Measurements from ENCODE around the gene ADAT2. TPM values are rescaled to one million over a fixed set of nuclear protein-coding genes. Genes with fewer than 3 reads are reported as not detected.

ADAT2 gene
- polyA plus RNA-seq, 3 donors: 10.6 to 24.6 (median 24.5) TPM

DNA sequence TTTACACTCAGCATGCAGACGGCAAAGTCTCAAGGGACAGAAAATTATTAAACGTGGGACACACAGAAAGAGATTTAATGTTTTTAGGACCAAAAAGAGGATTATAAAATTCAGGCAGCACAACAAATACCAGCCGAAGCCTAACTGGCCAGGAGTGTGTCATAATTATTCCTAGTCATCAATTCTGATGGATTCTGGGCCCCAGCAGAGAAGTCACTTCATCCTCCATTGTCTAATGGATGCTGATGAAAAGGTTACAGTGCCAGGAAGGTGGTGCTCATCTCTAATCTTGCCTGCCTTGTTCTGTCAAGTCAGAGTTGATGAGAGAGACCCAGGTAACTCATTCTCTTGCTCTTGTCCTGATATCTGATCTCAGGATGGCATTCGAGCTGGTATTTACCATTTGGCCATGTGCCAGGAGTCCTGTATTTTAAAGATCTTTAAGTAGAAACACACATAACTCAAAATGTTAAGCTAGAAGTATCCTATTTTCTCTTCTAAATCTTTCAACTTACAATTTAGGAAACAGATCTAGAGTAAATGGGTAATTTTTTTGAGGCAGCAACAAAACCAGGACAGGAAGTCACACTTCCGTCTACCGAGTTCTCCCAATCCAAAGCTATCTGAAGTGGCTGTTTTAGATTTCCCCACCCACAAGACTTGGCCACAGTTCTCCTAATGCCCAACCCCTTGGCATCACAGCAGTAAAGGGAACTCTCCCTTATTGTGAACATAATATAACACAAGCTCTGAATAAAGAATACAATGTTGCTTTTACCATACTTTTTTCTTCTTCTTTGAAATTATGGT is 50.0 kb downstream of the ADAT2 start:
- DNase-seq: no peak

DNA sequence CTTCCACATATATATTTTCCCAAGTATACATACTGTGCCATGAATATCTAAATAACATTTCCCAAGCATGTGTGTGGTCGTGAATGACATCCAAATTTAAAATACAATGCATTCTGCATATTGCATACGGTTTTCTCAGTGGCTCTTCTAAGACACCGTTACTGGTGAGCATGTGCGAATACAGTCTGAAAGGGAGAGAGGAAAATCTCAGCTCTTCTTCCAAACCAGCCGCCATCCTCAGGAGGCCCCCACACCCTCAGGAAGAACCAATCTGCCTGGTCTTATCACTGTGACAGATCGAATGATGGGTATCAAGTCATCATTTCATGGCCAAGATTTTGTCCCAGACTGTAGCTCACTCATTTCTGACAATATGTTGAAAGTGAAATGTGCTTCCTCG is 50.7 kb downstream of the ADAT2 start:
- no peak for DNase-seq

DNA sequence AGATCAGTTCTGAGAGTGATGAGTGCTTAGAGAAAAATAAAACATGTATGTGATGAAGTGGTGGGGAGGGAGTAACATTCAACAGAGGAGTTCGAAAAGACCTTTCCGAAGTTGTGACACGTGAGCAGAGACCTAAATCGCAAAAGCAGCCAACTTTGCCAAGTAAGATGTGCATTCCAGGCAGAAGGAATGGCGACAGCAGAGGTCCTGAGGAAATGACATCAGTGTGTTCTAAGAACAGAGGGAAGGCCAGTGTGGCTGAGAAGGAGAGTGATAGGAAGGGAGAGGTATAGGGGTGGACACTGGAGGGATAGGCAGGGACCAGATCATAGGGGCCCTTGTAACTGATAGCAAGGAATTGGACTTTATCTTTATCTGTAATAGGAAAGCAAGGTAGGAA is 51.3 kb downstream of the ADAT2 start:
- no peak for DNase-seq

DNA sequence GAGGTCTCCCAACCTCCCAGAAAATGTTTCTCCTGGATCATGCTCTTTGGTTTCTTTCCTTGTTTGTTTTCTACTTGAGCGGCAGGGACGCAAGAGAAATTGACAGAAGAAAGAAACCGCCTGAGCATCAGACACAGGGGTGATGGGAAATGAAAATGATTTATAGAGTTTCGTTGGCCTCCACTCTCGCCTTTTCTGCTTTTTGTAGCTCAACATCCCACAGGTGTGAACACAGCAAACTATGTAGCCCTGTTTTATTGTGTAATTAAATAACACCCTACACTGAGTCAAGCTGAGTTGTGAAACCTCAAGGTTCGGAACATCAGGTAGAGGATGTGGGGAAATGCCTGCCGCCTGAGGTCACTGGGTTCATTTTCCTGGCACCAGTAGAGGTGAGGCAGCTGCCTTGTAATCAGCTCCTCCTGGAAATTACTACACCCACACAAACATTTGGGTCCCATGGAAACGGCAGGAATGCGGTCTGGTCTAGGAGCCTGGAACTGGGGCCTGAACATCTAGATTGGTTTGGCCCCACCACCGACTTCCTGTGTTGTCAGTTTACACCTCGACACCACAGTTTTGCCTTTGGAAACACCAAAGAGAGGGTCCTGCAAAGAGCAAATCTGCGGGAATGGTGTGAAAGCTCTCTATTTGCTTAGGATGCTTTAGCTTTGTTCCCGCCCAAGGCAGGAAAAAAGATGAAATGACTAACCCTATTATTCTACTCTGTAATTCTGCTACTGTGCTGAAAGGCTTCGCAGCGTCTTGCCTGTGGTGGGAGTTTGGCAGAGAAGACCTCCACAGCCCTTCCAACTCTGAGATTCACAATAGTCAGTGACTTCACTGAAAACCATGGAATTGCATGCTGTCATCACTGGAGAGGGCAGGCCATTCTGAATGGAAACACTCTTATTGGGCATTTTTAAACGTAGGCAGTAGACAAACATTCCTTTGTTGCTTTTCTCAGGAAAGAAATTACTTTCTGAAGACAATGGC is 53.0 kb downstream of the ADAT2 start:
- peak; percentile 86 for DNase-seq

DNA sequence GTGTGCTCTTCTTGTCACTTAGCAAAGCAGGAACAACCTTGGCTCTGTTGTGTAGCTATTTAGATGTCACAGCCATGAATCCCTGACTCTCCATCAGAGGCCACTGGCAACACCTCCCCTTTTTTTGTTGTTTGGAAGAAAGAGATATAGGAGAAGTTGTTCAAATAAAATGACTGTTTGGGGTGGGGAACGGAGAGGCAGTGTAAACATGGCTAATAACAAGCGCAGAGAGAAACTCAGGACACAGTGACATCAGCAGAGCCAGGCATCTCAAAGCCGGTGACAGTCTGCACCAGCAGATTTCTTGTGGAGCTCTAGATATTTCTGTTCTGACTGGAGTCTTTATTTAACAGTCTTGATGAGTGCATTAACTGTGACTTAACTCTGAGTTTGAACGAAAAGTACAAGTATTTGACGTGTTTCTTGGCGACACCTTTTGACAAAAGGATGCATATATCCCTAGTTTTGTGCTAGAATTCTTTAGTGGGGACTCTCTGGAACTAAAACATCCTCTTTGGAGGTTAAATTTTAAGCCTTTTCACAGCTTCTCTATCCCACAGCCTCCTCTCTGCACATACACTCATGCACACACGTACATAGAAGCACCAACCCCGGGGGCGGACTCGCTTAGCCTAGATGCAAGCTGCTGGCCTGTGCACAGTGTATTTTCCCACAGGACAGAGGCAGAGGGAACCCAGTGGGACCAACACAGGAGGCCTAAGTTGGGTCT is 53.8 kb downstream of the ADAT2 start:
- no peak for DNase-seq

DNA sequence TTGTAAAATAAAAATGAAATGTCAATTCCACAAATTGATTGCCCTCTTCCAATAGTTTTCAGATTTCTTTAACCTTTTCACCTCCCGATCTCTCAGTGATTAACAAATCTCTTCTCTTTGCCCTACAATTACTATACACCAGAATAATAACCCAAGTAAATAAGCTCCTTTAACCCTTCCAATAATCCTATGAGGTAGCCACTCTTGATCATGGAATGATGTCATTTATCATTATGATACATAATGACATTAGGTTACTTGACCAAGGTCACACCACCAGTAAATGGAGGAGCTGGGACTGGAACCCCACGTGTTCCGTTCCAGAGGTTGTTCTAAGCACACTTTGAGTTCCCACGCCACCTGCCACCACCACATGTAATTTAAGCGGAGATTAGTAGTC is 54.8 kb downstream of the ADAT2 start:
- DNase-seq: no peak

DNA sequence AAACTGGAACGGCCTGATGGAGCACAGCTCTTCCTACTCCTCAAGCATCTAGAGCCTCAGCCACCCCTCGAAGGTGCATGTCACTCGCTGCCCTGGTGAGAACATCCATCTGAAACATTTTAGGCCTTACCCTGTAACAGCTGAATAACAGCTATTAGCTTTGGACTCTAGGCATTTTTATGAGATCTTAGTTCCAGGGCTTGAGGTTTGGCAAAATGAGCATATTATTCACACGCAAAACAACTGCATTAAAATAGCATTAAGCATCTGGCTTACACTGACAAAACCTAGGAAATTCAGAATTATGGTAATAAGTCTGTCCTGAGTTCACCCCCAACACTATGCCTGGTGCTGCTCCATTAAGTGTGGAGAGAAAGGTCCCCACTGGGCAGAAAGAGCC is 56.1 kb downstream of the ADAT2 start:
- DNase-seq: no peak

DNA sequence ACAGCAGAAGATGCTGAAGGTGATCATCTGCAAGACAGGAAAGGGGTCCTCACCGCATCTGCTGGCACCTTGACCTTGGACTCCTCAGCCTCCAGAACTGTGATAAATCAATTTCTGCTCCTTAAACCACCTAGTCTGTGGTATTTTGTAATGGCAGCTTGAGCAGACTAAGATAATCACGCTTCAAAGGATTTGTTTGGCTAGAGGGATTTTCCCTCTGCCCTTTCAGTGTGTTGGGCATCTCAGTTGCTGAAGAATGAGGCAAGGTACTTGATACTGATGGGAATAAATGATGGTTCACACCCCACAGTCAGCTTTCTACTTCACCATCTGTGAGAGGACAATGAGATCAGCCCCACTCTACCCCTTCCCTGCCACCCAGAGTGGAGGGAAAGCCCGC is 60.2 kb downstream of the ADAT2 start:
- no peak for DNase-seq

DNA sequence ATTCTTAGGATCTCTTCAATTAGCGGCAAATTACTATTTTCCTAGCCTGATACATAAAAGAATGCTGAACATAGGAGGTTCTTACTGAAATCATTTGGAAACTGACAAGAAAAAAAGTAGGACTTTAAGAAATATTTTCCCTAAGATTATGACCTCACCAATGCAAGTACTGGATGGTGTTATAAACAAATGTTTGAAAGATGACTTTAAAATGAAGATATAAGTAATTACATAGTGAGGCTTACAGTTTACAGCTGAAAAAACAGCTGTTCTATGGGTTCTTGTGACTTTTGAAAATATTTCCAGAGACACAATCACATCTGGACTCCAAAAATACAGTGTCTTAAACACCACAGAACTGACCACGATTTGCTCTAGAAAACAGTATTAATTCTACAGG is 64.9 kb downstream of the ADAT2 start:
- no peak for DNase-seq

DNA sequence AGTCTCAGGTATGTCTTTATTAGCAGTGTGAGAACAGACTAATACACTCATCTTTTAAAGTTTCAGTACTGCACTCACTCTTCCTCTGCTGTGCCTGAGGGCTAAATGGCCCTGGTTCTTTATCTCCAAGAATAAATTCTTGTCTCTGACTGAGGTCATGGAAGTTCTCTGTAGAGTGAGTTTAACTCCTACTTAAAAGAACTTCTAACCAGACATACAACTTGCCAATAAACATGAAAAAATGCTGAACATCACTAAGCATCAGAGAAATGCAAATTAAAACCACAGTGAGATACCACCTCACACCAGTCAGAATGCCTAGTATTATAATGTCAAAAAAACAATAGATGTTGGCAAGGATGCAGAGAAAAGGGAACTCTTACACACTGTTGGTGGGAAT is 73.6 kb downstream of the ADAT2 start:
- DNase-seq: no peak

DNA sequence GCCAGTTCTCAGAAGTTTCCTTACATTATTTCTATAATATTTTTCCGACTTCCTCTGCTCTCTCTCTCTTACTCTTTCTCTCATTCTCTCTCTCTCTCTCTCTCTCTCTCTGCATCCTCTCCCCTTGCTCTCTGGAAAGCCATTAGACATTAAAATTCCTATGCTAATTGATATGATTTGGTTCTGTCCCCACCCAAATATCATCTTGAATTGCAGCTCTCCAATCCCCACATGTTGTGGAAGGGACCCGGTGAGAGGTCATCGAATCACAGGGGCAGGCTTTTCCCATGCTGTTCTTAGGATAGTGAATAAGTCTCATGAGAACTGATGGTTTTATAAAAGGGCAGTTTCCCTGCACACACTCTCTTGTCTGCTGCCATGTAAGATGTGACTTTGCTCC is 74.1 kb downstream of the ADAT2 start:
- no peak for DNase-seq

DNA sequence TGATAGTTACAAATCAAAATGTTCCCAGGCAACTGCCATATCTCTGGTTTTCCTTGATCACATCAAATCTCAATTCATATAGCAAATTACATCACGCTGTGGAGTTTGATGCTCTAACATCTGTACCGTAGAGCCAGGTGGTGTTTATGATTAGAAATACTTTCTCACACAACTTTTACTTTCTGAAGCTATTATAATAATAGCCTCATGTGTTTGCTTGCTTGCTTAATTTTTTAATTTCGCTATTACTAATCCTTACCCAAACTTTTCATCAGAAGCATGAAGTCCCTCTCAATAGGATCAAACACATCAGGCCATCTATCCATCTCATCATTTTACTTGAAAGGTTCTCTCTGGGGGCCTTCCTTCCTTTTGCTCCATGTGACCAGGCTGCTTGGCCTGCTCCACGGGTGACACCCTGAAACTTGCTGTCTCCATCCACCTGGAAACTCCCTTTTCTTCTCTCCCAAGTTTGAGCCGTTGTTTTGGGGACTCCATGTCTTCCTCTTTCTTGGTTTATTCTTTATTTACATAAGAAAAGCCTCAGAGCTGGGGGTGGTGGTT is 75.4 kb downstream of the ADAT2 start:
- DNase-seq: no peak

DNA sequence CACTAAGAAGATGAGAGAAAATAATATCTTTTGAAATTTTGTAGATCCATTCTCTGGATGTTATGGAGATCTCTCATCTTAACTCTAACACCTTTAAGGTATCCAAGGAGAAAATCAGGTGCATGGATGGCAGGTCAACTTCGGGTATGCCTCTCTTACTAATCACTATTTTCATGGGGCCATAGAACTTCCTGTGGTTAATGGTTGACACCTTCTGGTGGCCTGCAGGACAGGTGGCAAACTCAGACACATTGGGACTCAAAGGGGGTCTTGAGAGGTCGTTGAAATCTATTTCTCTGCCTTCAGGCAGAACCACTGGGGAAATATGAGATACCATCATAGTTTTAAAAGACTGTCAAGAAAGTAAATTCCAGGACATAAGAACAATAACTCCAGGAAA is 76.5 kb downstream of the ADAT2 start:
- no peak for DNase-seq

Other genes starting within 250 kb of the ADAT2 start
- 10 to 100 TPM; 33.6 to 42.9 (median 34.5) TPM for gene PEX3, start 110 bp upstream of the ADAT2 start, polyA plus RNA-seq (ENCODE audit: insufficient read length in 3 of 3)
- gene FUCA2, start 61.0 kb upstream of the ADAT2 start, polyA plus RNA-seq (ENCODE audit: insufficient read length in 3 of 3): 10 to 100 TPM; 61.5 to 66.6 (median 62.2) TPM
- 10 to 100 TPM; 26.7 to 33.6 (median 32.3) TPM for gene PHACTR2, start 227.3 kb upstream of the ADAT2 start, polyA plus RNA-seq (ENCODE audit: insufficient read length in 3 of 3)

Data from renal pelvis (tissue), 4 donors.